Erythroblast (primary cell): ENCODE results near the gene LDB3.

Experiments
- GATA1 ChIP-seq: IDR thresholded peaks from 2 replicates; pipeline ENCODE4 v1.6.1; 2011; ENCODE audit warnings: low read depth, mild to moderate bottlenecking, control low read depth, low read length, moderate library complexity
- POLR2A ChIP-seq: IDR thresholded peaks from 2 replicates; pipeline ENCODE4 v1.6.1; 2011; ENCODE audit warnings: mild to moderate bottlenecking, low read length

DNA sequence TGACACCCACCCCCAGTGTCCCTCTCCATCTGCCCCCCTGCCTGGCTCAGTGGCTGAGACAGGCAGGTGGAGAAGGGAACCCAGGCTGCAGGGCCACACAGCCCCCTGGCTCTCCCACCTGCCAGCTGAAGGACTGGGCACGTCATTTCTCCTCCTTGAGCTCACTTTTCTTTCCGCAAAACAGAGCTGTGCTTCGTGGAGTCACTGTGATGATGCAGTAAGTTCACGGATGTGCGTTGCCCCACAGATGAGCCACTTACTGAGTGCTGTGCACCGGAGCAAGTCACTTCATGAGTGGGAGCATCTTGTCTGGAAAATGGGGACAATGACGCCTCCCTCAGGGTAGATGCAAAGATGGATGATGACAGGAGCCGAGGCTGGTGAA, 11.3 kb upstream of the LDB3 start:
- TF ChIP-seq POLR2A (no peak), GATA1 (no peak)
